ENCODE results near the gene ZFAND4.

Gene ZFAND4

DNA sequence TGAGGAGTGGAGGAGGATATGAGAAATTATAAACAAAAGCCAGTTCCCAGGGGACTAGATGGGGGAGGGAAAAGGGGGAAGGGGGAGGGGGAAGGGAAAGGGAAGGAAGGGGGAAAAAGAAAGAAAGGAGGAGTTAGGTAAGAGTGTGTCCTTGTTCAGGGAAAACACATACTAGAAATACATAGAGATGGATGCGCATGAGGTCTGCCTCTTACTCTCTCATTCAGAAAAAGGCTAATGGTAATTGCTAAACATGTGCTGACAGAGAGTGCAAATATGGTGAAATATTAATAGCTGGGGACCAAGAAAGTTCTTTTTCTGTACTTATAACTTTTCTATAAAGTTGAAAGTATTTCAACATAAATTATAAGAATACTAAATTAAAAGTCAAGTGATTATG, 64.5 kb downstream of the ZFAND4 start:
- TF ChIP-seq, protein P1, sequence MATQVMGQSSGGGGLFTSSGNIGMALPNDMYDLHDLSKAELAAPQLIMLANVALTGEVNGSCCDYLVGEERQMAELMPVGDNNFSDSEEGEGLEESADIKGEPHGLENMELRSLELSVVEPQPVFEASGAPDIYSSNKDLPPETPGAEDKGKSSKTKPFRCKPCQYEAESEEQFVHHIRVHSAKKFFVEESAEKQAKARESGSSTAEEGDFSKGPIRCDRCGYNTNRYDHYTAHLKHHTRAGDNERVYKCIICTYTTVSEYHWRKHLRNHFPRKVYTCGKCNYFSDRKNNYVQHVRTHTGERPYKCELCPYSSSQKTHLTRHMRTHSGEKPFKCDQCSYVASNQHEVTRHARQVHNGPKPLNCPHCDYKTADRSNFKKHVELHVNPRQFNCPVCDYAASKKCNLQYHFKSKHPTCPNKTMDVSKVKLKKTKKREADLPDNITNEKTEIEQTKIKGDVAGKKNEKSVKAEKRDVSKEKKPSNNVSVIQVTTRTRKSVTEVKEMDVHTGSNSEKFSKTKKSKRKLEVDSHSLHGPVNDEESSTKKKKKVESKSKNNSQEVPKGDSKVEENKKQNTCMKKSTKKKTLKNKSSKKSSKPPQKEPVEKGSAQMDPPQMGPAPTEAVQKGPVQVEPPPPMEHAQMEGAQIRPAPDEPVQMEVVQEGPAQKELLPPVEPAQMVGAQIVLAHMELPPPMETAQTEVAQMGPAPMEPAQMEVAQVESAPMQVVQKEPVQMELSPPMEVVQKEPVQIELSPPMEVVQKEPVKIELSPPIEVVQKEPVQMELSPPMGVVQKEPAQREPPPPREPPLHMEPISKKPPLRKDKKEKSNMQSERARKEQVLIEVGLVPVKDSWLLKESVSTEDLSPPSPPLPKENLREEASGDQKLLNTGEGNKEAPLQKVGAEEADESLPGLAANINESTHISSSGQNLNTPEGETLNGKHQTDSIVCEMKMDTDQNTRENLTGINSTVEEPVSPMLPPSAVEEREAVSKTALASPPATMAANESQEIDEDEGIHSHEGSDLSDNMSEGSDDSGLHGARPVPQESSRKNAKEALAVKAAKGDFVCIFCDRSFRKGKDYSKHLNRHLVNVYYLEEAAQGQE (IDR thresholded peaks at IDR 0.05; ENCODE audit: insufficient read depth in 1 of 2, low read depth in 2 of 2, low read length in 2 of 2): no peak

DNA sequence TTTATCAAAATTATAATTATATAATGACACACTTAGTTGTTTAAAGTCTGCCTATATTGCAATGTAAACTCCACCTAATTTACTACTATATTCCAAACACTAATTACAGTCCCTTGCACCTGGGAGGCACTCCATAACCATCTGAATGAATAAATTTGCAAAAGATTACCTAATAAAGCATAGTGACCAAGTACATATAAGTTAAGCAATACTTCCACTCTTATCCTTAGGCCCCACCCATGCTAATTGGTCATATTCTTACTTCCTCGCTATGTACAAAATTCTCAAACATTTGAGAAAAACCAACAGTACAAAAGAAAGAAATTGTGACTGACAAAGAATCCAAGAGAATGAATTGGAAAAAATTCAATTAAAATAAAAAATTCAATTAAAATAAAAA, 65.3 kb downstream of the ZFAND4 start:
- TF ChIP-seq TAF1 (IDR thresholded peaks at IDR 0.05; ENCODE audit: borderline replicate concordance, insufficient read depth, low read length): no peak

DNA sequence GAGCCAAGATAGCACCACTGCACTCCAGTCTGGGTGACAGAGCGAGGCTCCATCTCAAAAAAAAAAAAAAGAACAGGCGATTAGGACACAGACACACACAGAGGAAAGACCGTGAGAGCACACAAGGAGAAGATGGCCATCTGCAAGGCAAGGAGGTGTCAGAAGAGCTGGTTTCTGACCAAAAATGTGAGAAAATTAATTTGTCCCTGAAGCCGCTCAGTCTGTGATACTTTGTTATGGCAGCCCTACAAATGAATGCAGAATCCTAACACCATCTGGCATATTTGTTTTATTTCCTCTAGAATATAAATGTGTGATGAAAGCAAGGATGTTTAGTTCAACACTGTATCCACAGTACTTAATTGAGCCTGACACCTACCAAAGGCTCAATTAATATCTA, 69.7 kb downstream of the ZFAND4 start:
- no peak for TF ChIP-seq POLR2AphosphoS5 (IDR thresholded peaks at IDR 0.05; ENCODE audit: low read depth, low read length)
- no peak for TF ChIP-seq FOXP2 (optimal IDR thresholded peaks at IDR 0.05; ENCODE audit: borderline replicate concordance, extremely low read depth, extremely low read length, insufficient read depth)
- no peak for TF ChIP-seq TAF1 (IDR thresholded peaks at IDR 0.05; ENCODE audit: borderline replicate concordance, insufficient read depth, low read length)
- no peak for TF ChIP-seq SIN3A (IDR thresholded peaks at IDR 0.05; ENCODE audit: borderline replicate concordance, insufficient read depth, low read length)
- TF ChIP-seq, protein P1 (IDR thresholded peaks at IDR 0.05; ENCODE audit: insufficient read depth in 1 of 2, low read depth in 2 of 2, low read length in 2 of 2): no peak

DNA sequence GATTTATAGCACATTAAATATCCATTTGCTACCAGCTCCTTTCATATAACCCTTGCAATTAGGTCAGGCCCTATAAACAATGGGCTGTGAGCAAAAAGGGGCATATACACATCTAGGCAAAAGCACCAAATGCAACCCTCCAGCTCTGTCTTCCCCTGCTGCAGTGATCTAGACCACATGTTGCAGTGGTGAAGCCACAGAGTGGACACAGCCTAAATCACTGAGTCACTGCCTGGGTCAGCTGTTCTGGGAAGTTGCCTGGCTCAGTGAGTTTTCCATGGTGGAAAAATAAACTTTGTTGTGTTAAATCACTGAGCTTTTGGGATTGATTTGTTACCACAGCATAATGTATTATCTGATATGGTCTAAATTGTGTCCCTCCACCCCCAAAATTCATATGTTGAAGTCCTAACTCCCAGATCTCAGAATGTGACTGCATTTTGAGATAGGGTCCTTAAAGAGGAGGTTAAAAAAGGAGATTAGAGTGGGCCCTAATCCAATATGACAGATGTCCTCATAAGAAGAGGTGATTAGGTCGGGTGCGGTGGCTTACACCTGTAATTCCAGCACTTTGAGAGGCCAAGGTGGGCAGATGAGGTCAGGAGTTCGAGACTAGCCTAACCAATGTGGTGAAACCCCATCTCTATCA, 70.4 kb downstream of the ZFAND4 start:
- TF ChIP-seq POLR2AphosphoS5 (IDR thresholded peaks at IDR 0.05; ENCODE audit: low read depth, low read length) (no peak), SIN3A (IDR thresholded peaks at IDR 0.05; ENCODE audit: borderline replicate concordance, insufficient read depth, low read length) (no peak), FOXP2 (optimal IDR thresholded peaks at IDR 0.05; ENCODE audit: borderline replicate concordance, extremely low read depth, extremely low read length, insufficient read depth) (no peak), TAF1 (IDR thresholded peaks at IDR 0.05; ENCODE audit: borderline replicate concordance, insufficient read depth, low read length) (no peak)
- TF ChIP-seq, protein P1 (IDR thresholded peaks at IDR 0.05; ENCODE audit: insufficient read depth in 1 of 2, low read depth in 2 of 2, low read length in 2 of 2): no peak

DNA sequence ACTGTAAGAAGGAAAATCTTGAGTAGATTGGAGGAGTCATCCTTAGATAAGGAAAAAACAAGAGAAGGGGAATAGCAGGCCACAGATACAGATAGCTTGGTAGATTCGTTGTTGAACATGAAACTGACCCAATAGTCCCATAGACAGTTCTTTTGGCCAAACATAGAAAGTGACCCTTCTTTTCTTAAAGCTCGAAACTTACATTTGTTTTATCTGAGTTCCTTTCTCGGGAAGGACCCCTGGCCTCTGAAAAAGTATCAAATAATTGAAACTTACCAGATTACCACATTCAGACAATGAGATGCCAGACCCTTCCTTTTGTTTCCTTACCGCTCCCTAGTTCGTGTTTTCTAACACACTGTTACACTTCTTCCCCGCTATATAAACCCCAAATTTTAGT, 72.9 kb downstream of the ZFAND4 start:
- TF ChIP-seq SIN3A (IDR thresholded peaks at IDR 0.05; ENCODE audit: borderline replicate concordance, insufficient read depth, low read length) (no peak), TAF1 (IDR thresholded peaks at IDR 0.05; ENCODE audit: borderline replicate concordance, insufficient read depth, low read length) (no peak), POLR2AphosphoS5 (IDR thresholded peaks at IDR 0.05; ENCODE audit: low read depth, low read length) (no peak), FOXP2 (optimal IDR thresholded peaks at IDR 0.05; ENCODE audit: borderline replicate concordance, extremely low read depth, extremely low read length, insufficient read depth) (no peak)
- TF ChIP-seq, protein P1 (IDR thresholded peaks at IDR 0.05; ENCODE audit: insufficient read depth in 1 of 2, low read depth in 2 of 2, low read length in 2 of 2): no peak

Measured in PFSK-1 (cell line).